Measurements from ENCODE around the gene CYP4V2.
A peak's percentile ranks its signal among the peaks of the same experiment; 100 is the strongest.

CYP4V2 gene

GRCh38 chr4:186190581-186191199, 677 bp upstream of the CYP4V2 start:
- Histone ChIP-seq H3K4me1 (ENCODE audit: control insufficient read depth, insufficient read depth, low read length) (peaks cover 29% of the 10 kb centered on the region), H3K27me3 (ENCODE audit: control insufficient read depth, insufficient read depth, low read length) (no peaks in the 10 kb centered on the region), H3K9me3 (ENCODE audit: control insufficient read depth, insufficient read depth, low read length) (no peaks in the 10 kb centered on the region), H3K36me3 (ENCODE audit: control insufficient read depth, insufficient read depth, low read length) (no peaks in the 10 kb centered on the region), H3K4me3 (ENCODE audit: low read depth, low read length) (peak overlapping the region; percentile 73), H3K9ac (ENCODE audit: low read depth, low read length) (peak overlapping the region; percentile 78), H3K27ac (ENCODE audit: low read depth, low read length) (peak overlapping the region; percentile 92)

- Histone ChIP-seq H3K4me1 (ENCODE audit: control insufficient read depth, insufficient read depth, low read length) (peaks cover 29% of the 10 kb centered on the region), H3K27ac (ENCODE audit: low read depth, low read length) (peak overlapping the region; percentile 92), H3K4me3 (ENCODE audit: low read depth, low read length) (peak overlapping the region; percentile 73), H3K27me3 (ENCODE audit: control insufficient read depth, insufficient read depth, low read length) (no peaks in the 10 kb centered on the region), H3K36me3 (ENCODE audit: control insufficient read depth, insufficient read depth, low read length) (no peaks in the 10 kb centered on the region), H3K9ac (ENCODE audit: low read depth, low read length) (peak overlapping the region; percentile 78), H3K9me3 (ENCODE audit: control insufficient read depth, insufficient read depth, low read length) (no peaks in the 10 kb centered on the region)
Observed at GRCh38 chr4:186192066-186192612, 772 bp downstream of the CYP4V2 start.

- Histone ChIP-seq H3K9ac (ENCODE audit: low read depth, low read length) (no peak overlapping the region), H3K36me3 (ENCODE audit: control insufficient read depth, insufficient read depth, low read length) (no peaks in the 10 kb centered on the region), H3K9me3 (ENCODE audit: control insufficient read depth, insufficient read depth, low read length) (no peaks in the 10 kb centered on the region), H3K4me1 (ENCODE audit: control insufficient read depth, insufficient read depth, low read length) (peaks cover 29% of the 10 kb centered on the region), H3K27ac (ENCODE audit: low read depth, low read length) (no peak overlapping the region), H3K27me3 (ENCODE audit: control insufficient read depth, insufficient read depth, low read length) (no peaks in the 10 kb centered on the region), H3K4me3 (ENCODE audit: low read depth, low read length) (no peak overlapping the region)
Observed at GRCh38 chr4:186193851-186194250, 2.5 kb downstream of the CYP4V2 start.

- H3K36me3 ChIP-seq (ENCODE audit: control insufficient read depth, insufficient read depth, low read length): no peaks in the 10 kb centered on the region
- H3K9me3 ChIP-seq (ENCODE audit: control insufficient read depth, insufficient read depth, low read length): no peaks in the 10 kb centered on the region
- H3K27ac ChIP-seq (ENCODE audit: low read depth, low read length): no peak overlapping the region
- H3K27me3 ChIP-seq (ENCODE audit: control insufficient read depth, insufficient read depth, low read length): no peaks in the 10 kb centered on the region
- H3K4me1 ChIP-seq (ENCODE audit: control insufficient read depth, insufficient read depth, low read length): peaks cover 13% of the 10 kb centered on the region
- no peak overlapping the region for H3K4me3 ChIP-seq (ENCODE audit: low read depth, low read length)
- H3K9ac ChIP-seq (ENCODE audit: low read depth, low read length): no peak overlapping the region
Observed at GRCh38 chr4:186196063-186196462, 4.7 kb downstream of the CYP4V2 start.

- H3K27ac ChIP-seq (ENCODE audit: low read depth, low read length): no peak overlapping the region
- no peak overlapping the region for H3K4me3 ChIP-seq (ENCODE audit: low read depth, low read length)
- no peaks in the 10 kb centered on the region for H3K4me1 ChIP-seq (ENCODE audit: control insufficient read depth, insufficient read depth, low read length)
- no peaks in the 10 kb centered on the region for H3K9me3 ChIP-seq (ENCODE audit: control insufficient read depth, insufficient read depth, low read length)
- H3K36me3 ChIP-seq (ENCODE audit: control insufficient read depth, insufficient read depth, low read length): no peaks in the 10 kb centered on the region
- no peaks in the 10 kb centered on the region for H3K27me3 ChIP-seq (ENCODE audit: control insufficient read depth, insufficient read depth, low read length)
- no peak overlapping the region for H3K9ac ChIP-seq (ENCODE audit: low read depth, low read length)
Observed at GRCh38 chr4:186200516-186200915, 9.1 kb downstream of the CYP4V2 start.

- H3K27me3 ChIP-seq (ENCODE audit: control insufficient read depth, insufficient read depth, low read length): no peaks in the 10 kb centered on the region
- H3K4me3 ChIP-seq (ENCODE audit: low read depth, low read length): no peak overlapping the region
- no peak overlapping the region for H3K27ac ChIP-seq (ENCODE audit: low read depth, low read length)
- H3K9ac ChIP-seq (ENCODE audit: low read depth, low read length): no peak overlapping the region
- H3K9me3 ChIP-seq (ENCODE audit: control insufficient read depth, insufficient read depth, low read length): no peaks in the 10 kb centered on the region
- no peaks in the 10 kb centered on the region for H3K4me1 ChIP-seq (ENCODE audit: control insufficient read depth, insufficient read depth, low read length)
- no peaks in the 10 kb centered on the region for H3K36me3 ChIP-seq (ENCODE audit: control insufficient read depth, insufficient read depth, low read length)
Observed at GRCh38 chr4:186201010-186201409, 9.6 kb downstream of the CYP4V2 start.

GRCh38 chr4:186201535-186202230, 10.3 kb downstream of the CYP4V2 start:
- Histone ChIP-seq H3K4me1 (ENCODE audit: control insufficient read depth, insufficient read depth, low read length) (no peaks in the 10 kb centered on the region), H3K27me3 (ENCODE audit: control insufficient read depth, insufficient read depth, low read length) (no peaks in the 10 kb centered on the region), H3K4me3 (ENCODE audit: low read depth, low read length) (no peak overlapping the region), H3K36me3 (ENCODE audit: control insufficient read depth, insufficient read depth, low read length) (no peaks in the 10 kb centered on the region), H3K27ac (ENCODE audit: low read depth, low read length) (no peak overlapping the region), H3K9me3 (ENCODE audit: control insufficient read depth, insufficient read depth, low read length) (no peaks in the 10 kb centered on the region), H3K9ac (ENCODE audit: low read depth, low read length) (no peak overlapping the region)

GRCh38 chr4:186202490-186203140, 11.2 kb downstream of the CYP4V2 start:
- Histone ChIP-seq H3K4me1 (ENCODE audit: control insufficient read depth, insufficient read depth, low read length) (no peaks in the 10 kb centered on the region), H3K27me3 (ENCODE audit: control insufficient read depth, insufficient read depth, low read length) (no peaks in the 10 kb centered on the region), H3K36me3 (ENCODE audit: control insufficient read depth, insufficient read depth, low read length) (no peaks in the 10 kb centered on the region), H3K9ac (ENCODE audit: low read depth, low read length) (no peak overlapping the region), H3K4me3 (ENCODE audit: low read depth, low read length) (no peak overlapping the region), H3K27ac (ENCODE audit: low read depth, low read length) (no peak overlapping the region), H3K9me3 (ENCODE audit: control insufficient read depth, insufficient read depth, low read length) (no peaks in the 10 kb centered on the region)

GRCh38 chr4:186203406-186203805, 12.0 kb downstream of the CYP4V2 start:
- no peak overlapping the region for H3K4me3 ChIP-seq (ENCODE audit: low read depth, low read length)
- H3K9me3 ChIP-seq (ENCODE audit: control insufficient read depth, insufficient read depth, low read length): no peaks in the 10 kb centered on the region
- H3K27ac ChIP-seq (ENCODE audit: low read depth, low read length): no peak overlapping the region
- no peaks in the 10 kb centered on the region for H3K36me3 ChIP-seq (ENCODE audit: control insufficient read depth, insufficient read depth, low read length)
- H3K9ac ChIP-seq (ENCODE audit: low read depth, low read length): no peak overlapping the region
- no peaks in the 10 kb centered on the region for H3K27me3 ChIP-seq (ENCODE audit: control insufficient read depth, insufficient read depth, low read length)
- H3K4me1 ChIP-seq (ENCODE audit: control insufficient read depth, insufficient read depth, low read length): no peaks in the 10 kb centered on the region

- H3K36me3 ChIP-seq (ENCODE audit: control insufficient read depth, insufficient read depth, low read length): no peaks in the 10 kb centered on the region
- H3K27me3 ChIP-seq (ENCODE audit: control insufficient read depth, insufficient read depth, low read length): no peaks in the 10 kb centered on the region
- H3K4me1 ChIP-seq (ENCODE audit: control insufficient read depth, insufficient read depth, low read length): no peaks in the 10 kb centered on the region
- no peak overlapping the region for H3K27ac ChIP-seq (ENCODE audit: low read depth, low read length)
- H3K9me3 ChIP-seq (ENCODE audit: control insufficient read depth, insufficient read depth, low read length): no peaks in the 10 kb centered on the region
- H3K4me3 ChIP-seq (ENCODE audit: low read depth, low read length): no peak overlapping the region
- H3K9ac ChIP-seq (ENCODE audit: low read depth, low read length): no peak overlapping the region
Observed at GRCh38 chr4:186204103-186204559, 12.8 kb downstream of the CYP4V2 start.

- H3K9ac ChIP-seq (ENCODE audit: low read depth, low read length): no peak overlapping the region
- no peaks in the 10 kb centered on the region for H3K36me3 ChIP-seq (ENCODE audit: control insufficient read depth, insufficient read depth, low read length)
- H3K27me3 ChIP-seq (ENCODE audit: control insufficient read depth, insufficient read depth, low read length): no peaks in the 10 kb centered on the region
- no peak overlapping the region for H3K4me3 ChIP-seq (ENCODE audit: low read depth, low read length)
- H3K4me1 ChIP-seq (ENCODE audit: control insufficient read depth, insufficient read depth, low read length): no peaks in the 10 kb centered on the region
- H3K27ac ChIP-seq (ENCODE audit: low read depth, low read length): no peak overlapping the region
- H3K9me3 ChIP-seq (ENCODE audit: control insufficient read depth, insufficient read depth, low read length): no peaks in the 10 kb centered on the region
Observed at GRCh38 chr4:186204686-186205085, 13.3 kb downstream of the CYP4V2 start.
